Cardiac fibroblast (primary cell): Measurements from ENCODE around the gene IL12RB2.
"Not testable (repeated sequence)": the region's sequence is repeated elsewhere in the genome, so short reads cannot be mapped to it uniquely, and the experiment has no call there.

Source experiments
- DNase-seq, 2 donors: peaks; one replicate each; pipeline versions ENCODE4 v3.0.0 to v3.0.0-alpha.2; 2010; ENCODE audit warnings: low read depth in 2 of 2
- H3K4me3 ChIP-seq, 2 donors: replicated peaks in 1 of 2; 1 replicate in 1 of 2; 2 replicates in 1 of 2; pipeline ENCODE4 v1.5.1; 2011; ENCODE audit warnings: low read depth in 2 of 2, low read length in 2 of 2, mild to moderate bottlenecking in 2 of 2, moderate library complexity in 1 of 2
- TF ChIP-seq, protein P1 (sequence below): IDR thresholded peaks from one replicate; pipeline ENCODE4 v1.5.1; 2011; ENCODE audit warnings: low read depth, mild to moderate bottlenecking, low read length, inconsistent platforms

Gene IL12RB2

DNA sequence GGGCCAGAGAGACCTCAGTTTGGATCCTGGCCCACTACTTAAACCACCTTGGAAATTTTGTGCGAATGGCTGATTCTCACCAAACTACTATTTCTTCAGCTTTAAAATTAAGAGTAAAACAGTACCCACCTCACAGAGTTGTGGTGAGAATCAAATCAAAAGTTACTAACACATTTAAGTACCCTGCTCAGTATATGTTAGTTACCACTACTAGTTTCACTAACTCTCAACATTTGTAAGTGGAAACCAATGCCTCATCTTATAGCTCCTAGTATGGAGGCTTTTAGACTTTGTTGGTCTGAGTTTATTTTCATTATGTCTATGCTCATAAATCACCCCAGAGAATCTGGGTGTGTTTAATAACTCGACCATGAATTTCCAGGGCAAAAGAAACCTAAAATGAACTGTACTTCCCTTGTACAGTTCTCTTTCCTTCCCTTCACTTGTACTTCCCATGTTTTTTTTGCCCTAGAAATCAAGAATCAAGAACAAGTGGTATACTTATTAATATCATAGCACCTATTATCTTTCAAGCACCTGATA is 134.1 kb downstream of the IL12RB2 start:
- DNase-seq, result no peak
- TF ChIP-seq, protein P1, sequence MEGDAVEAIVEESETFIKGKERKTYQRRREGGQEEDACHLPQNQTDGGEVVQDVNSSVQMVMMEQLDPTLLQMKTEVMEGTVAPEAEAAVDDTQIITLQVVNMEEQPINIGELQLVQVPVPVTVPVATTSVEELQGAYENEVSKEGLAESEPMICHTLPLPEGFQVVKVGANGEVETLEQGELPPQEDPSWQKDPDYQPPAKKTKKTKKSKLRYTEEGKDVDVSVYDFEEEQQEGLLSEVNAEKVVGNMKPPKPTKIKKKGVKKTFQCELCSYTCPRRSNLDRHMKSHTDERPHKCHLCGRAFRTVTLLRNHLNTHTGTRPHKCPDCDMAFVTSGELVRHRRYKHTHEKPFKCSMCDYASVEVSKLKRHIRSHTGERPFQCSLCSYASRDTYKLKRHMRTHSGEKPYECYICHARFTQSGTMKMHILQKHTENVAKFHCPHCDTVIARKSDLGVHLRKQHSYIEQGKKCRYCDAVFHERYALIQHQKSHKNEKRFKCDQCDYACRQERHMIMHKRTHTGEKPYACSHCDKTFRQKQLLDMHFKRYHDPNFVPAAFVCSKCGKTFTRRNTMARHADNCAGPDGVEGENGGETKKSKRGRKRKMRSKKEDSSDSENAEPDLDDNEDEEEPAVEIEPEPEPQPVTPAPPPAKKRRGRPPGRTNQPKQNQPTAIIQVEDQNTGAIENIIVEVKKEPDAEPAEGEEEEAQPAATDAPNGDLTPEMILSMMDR, result no peak
- no peak overlapping the region for H3K4me3 ChIP-seq

DNA sequence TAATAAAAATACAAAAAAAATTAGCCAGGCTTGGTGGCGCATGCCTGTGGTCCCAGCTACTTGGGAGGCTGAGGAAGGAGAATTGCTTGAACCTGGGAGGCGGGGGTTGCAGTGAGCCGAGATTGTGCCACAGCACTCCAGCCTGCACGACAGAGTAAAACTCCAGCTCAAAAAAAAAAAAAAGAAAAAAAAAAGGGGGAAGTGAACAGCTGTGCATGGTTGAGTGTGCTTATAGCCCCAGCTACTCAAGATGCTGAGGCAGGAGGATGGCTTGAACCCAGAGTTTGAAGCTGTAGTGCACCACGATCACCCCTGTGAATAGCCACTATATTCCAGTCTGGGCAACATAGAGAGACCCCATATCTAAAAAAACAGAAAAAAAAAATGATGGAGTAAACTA is 138.3 kb downstream of the IL12RB2 start:
- DNase-seq, H3K4me3 ChIP-seq: not testable (repeated sequence)
